GM18867 (cell line): ENCODE measurements around the gene RNF8.

Source experiments
- ATAC-seq: cut with Tn5 transposase; IDR thresholded peaks from one replicate; pipeline ENCODE4 v1.9.1; 2021; ENCODE audit warnings: mild to moderate bottlenecking, moderate library complexity; ENCODE audit not compliant: unreplicated experiment

The RNF8 gene

DNA sequence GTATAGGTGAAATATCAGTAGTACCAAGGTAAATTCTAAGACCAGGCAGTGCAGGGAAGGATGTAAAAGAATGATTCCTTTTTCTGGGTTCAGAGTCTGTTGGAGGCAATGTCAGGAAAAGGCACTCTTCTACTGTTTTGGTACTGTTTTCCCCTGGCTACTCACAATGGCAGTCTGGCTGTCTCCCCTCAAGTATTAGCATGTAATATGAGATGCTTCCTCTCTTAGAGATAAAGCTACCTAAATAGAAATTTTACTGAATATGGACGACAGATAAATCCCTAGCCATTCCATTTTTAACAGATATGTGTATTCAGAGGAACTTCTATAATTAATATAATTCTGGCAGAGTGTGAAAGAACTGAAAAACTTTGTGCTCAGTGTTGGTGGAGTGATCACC is 3.5 kb downstream of the RNF8 start:
- ATAC-seq = no peak

DNA sequence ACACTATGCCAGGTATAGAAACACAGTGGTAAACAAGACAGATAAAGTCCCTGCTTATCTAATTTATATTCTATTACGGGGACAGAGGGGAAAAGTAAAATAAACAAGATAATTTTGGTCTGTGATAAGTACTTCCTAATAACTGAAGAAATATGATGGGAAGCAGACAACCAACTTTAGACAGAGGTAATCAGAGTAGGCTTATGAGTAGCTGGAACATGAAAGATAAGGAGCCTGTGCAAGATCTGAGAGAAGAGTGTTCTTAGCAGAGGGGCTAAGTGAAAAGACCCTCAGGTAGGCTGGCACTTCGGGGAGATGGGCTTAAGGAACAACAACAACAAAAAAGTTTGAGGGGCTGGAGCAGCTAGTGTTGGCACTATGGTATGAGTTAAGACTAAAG is 4.1 kb downstream of the RNF8 start:
- ATAC-seq = no peak

DNA sequence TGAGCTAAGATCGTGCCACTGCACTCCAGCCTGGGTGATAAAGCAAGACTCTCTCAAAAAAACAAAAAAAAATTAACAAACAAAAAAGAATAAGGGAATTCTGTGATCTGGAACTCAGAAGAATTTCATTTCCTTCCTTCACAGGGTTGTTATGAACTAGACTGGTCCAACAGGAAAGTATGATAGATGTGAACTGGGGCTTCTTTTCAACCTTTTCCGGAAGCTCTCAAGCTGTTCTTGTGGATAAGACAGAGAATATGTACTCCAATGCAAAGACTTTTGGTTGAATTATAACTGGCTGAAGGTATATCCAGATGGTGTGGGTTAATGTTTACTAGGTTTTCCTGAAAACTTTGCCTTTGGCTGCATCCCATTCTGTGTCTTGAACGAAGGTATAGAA is 5.3 kb downstream of the RNF8 start:
- ATAC-seq = no peak

DNA sequence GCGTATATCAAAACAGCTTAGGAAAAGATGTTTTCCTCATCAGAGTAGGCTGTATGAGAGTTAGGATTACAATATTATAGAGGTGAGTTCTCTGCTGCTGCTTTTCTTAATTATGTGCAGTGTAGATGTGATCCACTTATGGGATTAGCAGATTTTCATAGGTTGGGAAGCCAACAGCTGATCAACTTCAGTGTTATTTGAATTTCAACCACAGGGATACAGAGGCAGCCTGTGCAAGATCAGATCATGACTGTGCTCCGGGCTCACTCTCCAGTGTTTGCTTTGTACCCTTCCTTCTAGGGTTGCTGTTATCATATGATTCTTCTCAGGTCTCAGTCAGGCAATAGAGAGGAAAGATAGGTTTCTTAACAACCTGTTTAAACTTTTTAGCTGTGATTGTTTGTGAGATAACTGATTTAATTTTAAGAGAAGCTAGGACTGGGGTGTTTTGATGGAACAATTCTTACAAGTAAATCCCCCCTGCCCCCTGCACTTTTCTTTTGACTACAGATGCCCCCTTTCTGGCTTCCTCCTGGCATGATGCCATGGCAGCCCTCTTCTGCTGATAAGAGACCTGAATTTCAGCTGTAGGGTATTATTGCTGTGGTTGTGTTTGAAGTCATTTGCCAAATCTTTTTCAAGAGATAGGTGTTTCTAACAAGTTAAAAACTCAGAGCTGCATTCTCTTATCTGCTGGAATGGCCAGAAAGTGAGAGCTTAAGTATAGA is 8.5 kb downstream of the RNF8 start:
- ATAC-seq = no peak

DNA sequence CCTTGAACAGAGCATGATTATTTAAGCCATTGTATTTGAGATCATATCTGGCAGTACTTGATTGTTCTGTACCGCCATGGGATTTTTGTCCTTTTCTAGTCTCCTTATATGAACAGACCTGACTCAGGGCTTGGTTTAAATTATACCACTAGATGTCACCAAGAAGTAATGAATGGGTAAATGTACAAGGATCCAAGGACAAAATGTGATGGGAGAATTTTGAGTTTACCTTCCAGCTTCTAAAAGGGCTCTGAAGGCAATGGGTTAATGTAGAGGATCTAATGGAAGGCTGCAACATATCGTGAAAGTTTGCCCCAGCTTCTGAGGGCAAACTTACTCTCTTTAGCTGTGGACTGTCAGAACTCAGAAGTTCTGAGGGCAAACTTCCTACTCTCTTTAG is 12.0 kb downstream of the RNF8 start:
- ATAC-seq = no peak

DNA sequence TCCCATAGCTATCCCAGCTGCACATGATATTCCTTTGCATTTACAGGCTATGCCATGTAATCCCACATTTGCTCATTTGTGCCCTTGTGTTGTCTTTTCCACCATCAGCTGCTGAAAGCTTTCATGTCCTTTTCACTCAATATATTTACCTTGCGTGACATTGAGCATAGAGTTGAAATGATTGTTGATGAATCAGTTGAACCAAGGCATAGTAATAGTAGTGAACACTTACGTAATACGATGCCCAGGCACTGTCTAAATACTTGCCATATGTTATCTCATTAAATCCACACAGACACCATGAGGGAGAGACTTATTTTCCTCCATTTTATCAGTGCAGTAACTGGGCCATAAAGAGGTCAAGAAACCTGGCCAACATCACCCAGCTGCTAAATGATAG is 13.1 kb downstream of the RNF8 start:
- ATAC-seq = no peak

DNA sequence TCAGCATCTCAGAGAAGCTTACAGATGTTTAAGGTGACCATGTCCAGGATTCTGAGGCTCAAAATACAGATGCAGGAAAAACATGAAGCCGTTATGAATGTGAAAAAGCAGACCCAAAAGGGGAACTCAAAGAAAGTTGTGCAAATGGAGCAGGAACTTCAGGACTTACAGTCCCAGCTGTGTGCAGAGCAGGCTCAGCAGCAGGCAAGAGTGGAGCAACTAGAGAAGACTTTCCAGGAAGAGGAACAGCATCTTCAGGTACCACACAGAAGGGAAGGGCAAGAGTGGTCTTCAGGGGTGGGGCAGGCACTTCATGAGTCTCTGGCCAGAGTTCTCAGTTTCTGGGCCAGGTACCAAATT is 15.2 kb downstream of the RNF8 start:
- no peak for ATAC-seq

DNA sequence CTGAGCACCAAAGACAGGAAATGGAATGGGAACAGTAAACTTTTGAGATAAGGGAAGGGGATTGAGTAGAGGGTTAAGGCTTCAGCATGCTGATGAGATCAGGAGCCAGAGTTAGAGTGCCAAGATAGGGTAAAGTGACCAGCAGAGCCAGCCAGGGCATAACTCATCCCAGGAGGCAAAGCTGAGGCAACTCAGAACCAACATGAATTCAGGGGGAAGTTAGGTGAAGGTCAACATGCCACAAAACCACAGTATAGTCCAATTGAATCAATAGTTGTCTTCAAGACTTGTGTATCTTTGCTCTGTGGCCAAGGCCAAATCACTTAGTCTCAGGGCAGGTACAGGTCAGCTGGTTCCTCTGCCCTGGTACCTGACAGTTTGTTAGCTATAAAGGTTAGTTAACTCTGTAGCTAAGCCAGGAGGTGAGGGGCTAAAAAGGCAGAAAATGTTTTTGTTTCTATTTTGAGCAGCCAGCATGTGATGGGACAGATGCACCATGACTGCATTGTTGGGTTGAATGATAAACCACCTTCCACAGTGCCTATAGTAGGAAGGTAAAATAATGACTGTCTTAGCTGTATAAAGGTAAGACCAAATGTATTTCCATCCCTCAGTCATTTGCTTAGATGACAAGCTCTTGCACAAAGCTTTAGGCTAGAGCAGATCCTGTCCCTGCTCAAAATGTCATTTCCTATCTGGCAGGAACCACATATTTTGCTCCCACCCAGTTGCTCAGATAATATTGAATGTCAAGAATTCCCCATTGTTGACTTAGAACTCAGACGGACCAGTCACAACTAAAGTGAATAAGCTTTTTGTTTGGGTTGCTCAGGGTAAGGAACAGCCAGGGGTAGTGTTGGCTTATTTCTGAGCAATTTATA is 15.8 kb downstream of the RNF8 start:
- no peak for ATAC-seq

DNA sequence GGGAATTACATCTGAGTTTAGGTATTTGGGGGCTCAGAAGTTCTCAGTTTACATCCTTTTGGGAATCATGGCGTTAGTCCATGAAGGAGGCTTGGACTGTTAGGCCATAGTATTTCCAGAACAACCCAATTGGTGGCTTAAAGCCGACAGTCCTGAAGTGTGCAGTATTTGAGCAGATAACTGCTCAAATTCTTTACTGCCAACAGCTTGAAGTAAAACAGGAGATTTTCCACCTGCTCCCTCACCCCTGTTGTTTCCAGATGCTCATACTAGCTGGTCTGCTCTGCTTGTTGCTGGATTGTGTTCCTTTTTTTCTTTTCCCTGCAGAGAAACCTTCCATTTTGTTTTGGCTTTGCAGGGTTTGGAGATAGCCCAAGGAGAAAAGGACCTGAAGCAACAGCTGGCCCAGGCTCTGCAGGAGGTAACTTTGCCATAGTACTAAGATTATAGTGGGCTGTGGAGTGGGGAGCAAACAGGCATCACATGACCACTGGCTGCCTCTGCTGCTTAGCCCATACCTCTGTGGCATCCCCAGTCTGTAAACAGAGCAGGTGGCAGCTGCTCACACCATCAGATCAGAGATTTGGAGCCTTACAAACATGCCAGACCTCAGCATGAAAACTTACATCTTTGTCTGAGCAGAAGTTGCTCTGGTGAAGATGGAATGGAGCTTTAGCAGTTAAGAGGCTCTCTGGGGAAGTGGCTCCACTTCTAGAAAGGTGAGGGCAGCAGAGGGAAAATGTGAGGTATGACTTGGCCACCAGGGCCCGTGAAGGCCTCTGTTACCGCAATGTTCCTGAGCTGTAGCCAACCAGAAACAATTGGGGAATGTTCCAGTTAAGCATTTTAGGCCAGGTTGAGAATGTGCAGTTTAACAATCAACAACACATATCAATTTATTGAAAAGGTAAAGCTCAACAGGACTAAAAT is 17.6 kb downstream of the RNF8 start:
- ATAC-seq = no peak

DNA sequence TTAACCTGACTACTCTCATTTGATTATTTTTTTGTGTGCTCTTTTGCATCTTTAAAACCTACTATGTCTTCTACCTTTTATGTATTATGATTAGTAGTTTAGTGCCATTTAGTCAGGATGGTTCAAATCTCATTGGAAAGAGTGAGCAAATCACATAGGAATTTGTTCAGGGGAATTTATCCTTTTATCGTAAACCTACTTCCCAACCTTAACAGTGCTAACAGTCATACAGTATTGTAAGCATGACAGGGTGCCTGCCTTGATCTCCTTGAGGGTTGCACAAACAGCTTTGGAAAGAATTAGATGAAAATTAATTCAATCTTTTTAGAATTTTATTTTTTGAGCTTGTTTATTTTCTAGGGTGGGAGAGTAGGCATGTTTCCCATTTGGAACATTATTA is 18.3 kb downstream of the RNF8 start:
- ATAC-seq = no peak

DNA sequence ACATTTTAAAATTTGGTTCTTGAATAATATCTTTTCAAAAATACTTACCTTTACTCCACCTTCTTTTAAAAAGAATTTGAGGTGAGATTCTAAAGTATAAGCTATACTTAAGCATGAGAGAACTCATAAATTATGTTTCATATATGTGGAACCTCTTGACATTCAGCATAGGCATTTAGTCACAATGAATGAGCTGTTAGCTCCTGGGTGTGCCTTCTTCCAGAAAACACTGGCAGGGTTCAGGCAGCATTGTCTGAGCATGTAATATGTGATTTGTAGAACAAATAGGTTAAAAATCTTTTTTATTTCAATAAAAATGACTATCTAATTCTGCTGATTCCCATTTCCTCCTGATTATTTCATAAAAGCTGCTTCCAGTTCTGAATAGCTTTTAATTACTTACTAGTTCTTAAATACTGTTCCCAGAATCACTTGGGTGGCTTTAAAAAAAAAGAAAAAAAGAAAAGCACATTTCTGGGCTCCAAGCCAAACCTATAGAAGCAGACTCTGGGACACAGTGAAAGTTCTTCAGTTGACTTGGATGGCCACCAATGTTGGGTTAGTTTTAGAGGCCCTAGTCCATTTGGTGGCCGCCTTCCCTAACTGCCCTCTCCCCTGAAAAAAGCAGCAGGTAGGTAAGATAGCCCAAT is 20.2 kb downstream of the RNF8 start:
- ATAC-seq = no peak

DNA sequence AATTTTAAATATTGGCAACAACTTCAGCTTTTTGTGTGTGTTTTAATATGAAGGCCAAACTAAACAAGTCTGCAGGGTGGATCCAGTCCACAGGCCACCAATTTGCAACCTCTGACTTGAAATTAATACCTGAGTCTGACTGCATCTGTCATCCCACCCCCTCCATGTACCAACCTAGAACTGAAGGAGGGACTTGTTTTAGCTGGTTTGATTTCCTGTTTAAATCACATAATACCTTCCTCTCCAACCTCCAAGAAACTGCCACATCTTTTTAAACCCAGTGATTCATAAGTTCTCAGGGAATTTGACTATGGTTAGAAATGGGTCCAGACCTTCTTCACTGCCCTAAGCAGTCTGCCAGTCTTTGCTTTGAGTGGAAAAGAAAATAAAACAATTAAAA is 21.6 kb downstream of the RNF8 start:
- no peak for ATAC-seq

DNA sequence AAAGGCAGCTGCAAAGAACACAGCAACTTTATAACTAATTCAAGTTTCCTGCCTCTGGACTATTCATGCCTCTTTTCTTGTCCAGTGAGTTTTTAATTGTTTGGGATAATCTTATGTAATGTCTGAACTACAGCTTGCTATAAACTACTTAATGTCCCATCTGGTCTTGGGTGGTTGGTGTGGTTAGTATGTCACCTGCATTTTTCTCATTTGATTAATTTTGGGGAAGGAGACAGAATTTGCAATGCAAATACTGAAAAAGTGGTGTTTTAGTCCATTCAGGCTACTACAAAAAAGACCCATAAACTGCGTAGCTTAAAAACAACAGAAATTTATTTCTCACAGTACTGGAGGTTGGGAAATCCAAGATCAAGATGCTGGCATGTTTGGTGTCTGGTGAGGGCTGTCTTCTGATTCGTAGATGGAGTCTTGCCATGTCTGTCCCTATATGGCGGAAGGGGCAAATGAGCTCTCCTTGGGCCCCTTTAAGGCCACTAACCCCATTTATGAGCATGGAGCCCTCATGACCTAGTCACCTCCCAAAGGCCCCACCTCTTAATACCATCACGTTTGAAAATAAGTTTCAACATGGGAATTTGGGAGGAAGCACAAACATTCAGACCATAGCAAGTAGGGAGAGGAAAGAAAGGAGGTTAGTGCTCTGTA is 22.4 kb downstream of the RNF8 start:
- no peak for ATAC-seq

DNA sequence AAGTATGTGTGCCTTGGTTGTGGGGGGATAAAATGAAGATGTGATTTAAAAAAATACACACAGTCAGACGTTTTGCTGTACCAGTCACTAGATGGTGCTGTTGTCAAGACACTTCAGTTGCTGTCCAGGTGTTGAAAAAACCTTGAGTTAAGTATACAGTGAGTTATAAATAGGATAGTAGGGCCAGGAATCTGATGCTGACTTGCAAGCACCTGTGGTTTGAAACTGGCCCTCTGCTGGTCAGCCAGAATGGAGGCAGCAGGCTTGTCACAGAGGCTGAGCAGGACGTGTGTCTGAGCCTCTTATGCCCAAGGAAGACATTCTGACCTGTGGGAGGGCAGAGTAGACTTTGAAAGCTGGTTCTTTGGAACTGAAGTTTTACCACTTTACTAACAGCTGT is 27.8 kb downstream of the RNF8 start:
- ATAC-seq = no peak

DNA sequence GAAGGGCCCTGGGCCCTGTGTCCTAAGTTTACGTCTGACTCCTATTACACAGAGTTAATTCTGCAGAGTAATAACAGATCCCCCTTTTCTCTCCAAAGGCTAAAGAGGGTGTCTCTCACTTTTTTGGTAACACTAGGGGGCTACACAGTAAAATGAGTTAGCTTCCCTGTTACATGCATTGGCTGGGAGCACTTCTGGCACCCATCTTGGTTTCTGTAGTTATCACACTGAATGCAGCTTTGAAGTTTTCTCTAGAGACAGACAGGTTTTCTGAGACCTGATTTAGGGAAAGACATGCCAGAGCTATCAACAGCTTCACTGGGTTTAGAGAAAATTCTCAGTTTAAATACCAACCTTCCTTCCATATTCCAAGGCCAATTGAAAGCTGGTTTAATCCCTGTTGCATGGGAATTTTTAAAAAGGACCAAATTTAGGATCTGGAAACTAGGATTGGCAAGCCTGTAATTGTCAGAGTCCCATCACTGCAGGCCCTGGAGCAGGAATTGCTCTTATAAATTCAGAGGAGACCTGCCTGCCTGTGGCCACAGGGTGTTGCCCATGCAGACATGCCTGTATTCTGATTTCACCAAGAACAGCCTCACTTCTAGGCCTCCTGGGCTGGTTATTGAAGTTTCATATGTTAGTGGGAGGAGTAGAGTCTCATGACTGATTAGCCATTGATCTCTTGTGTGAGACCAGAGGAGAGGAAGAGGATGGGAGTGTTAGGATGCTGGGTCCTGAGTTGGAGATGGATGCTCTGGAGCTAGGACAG is 29.4 kb downstream of the RNF8 start:
- no peak for ATAC-seq

DNA sequence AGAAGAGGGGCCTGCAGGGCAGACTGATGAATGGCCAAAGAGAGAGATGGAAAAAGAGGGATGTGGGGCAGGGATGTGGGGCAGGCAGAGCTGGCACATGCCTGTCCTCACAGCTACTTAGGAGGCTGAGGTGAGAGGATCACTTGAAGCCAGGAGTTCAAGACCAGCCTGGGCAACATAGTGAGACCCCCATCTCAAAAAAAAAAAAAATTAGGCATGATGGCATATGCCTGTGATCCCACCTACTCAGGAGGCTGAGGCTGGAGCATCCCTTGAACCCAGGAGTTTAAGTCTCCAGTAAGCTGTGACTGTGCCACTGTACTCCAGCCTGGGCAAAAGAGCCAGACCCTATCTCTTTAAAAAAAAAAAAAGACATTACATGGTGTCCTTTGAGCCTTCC is 34.8 kb downstream of the RNF8 start:
- ATAC-seq = no peak

DNA sequence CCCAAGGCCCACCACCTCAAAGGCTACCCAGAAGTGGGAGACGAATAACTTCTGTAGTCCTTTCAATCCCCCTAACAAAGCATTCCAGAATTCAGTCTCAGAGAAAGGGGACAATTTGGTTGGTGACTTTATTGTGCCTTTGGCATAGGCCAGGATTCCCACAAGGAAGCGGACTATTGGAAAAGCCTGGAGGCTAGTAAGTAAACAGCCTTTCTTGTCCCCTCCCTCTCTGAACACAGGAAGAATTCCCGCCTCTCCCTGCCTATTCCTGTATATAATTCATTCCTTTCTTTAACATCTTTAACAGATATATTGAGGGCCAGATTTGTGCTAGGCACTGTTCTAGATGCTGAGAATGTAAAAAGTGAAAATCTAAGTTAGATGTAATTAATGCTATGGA is 36.1 kb downstream of the RNF8 start:
- no peak for ATAC-seq

DNA sequence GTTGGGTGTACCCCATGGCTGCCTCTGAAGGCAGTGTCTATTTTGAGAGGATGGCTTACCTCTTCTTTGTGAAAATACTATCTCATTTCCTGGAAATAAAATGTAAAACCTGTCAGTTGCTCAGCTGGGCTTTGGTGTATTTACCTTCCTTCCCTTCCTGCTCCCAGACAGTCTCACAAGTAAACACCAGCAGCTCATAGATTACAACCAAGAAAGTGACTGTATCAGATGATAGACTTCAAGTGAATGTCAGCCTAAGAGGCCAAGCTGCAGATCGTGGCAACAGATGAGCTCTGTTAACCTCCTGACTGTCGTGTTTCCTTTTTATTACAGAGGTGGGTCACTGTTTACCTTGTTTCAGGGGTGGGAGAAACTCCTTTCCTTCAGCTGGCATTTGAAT is 37.3 kb downstream of the RNF8 start:
- ATAC-seq = no peak

DNA sequence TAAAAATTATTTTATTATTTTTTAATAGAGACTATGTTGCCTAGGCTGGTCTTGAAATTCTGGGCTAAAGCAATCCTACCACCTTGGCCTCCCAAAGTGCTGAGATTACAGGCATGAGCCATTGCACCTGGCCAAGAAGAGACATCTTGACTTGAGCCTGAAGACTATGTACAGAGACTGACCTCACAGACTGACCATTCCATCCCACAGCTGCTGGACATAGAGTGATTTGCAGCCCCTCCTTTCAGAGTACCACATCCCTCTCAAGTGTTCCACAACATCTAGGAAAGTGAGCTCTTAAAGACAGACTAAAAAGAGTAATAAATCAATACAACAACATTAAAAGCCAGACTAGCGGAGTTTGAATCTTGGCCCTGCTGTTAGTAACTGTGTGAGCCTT is 39.0 kb downstream of the RNF8 start:
- no peak for ATAC-seq
